GM12878 (cell line): ENCODE data around the gene SLC12A7. TPM values are rescaled to one million over a fixed set of nuclear protein-coding genes. Genes with fewer than 3 reads are reported as not detected.

Experiments used
- ATAC-seq: fragments of 200-7000 bp; cut with Tn5 transposase; 3 replicates; pipeline ENCODE4 v1.9.1; 2020; ENCODE audit warnings: mild to moderate bottlenecking, moderate library complexity
- BruUV-seq: library from RNA; stranded (reverse); fragments of 400-500 nt; replicated peaks from 2 replicates; lab custom pipeline; 2021; lab: Mats Ljungman, UMichigan
- CTCF ChIA-PET: fragments of 300-600 bp; sonication (Branson Sonifier 250); formaldehyde crosslinking; extraction: SDS; loops from one replicate; lab custom pipeline; 2021; ENCODE audit warnings: inconsistent platforms; lab: Yijun Ruan, JAX
- POLR2A ChIA-PET: fragments of 350-600 bp; formaldehyde crosslinking; extraction: SDS; loops from one replicate; lab custom pipeline; 2021; ENCODE audit warnings: inconsistent platforms; lab: Charles Lee
- RAD21 ChIA-PET: fragments of 300-600 bp; sonication (Branson Sonifier 250); formaldehyde crosslinking; loops from one replicate; lab custom pipeline; 2023; ENCODE audit warnings: antibody characterized with exemption; ENCODE audit not compliant: unreplicated experiment; lab: Charles Lee
- SMC1A ChIA-PET: fragments of 300-600 bp; sonication (Branson Sonifier 250); formaldehyde crosslinking; loops from one replicate; lab custom pipeline; 2023; ENCODE audit not compliant: unreplicated experiment, uncharacterized antibody; lab: Charles Lee
- DNase-seq: peaks from one replicate; pipeline ENCODE4 v3.0.0-alpha.2; 2011; ENCODE audit warnings: low read depth, low spot score
- FAIRE-seq: peaks from 3 replicates; lab custom pipeline; 2011; peaks lifted over from hg19 to GRCh38; lab: Jason Lieb, UNC
- H2AFZ ChIP-seq: 2 replicates; pipeline ENCODE4 v1.6.0; 2011; ENCODE audit warnings: low read depth, low read length, control low read depth; ENCODE audit not compliant: control insufficient read depth
- H3K27ac ChIP-seq: 2 replicates; pipeline ENCODE4 v1.5.1; 2011; ENCODE audit warnings: control low read depth; ENCODE audit not compliant: control insufficient read depth, insufficient read depth
- H3K27me3 ChIP-seq, 2 experiments: replicated peaks in 1 of 2; 2 replicates each; pipeline versions ENCODE4 v1.6.0 to v1.6.1; 2011; ENCODE audit warnings: low read length in 1 of 2; ENCODE audit not compliant: control insufficient read depth in 2 of 2, insufficient read depth in 2 of 2
- H3K36me3 ChIP-seq, 2 experiments: 2 replicates each; pipeline ENCODE4 v1.5.1; 2011; ENCODE audit warnings: low read length in 1 of 2; ENCODE audit not compliant: control insufficient read depth in 2 of 2, insufficient read depth in 2 of 2
- H3K4me1 ChIP-seq: 2 replicates; pipeline ENCODE4 v1.6.1; 2011; ENCODE audit warnings: mild to moderate bottlenecking, low read length, moderate library complexity, mixed read lengths; ENCODE audit not compliant: control insufficient read depth, insufficient read depth
- H3K4me2 ChIP-seq: 2 replicates; pipeline ENCODE4 v1.6.0; 2011; ENCODE audit warnings: control low read depth; ENCODE audit not compliant: control insufficient read depth, insufficient read depth
- H3K4me3 ChIP-seq: fragments of 200-600 bp; sonication (generic); 2 replicates; pipeline ENCODE4 v1.5.1; 2016
- H3K79me2 ChIP-seq: 2 replicates; pipeline ENCODE4 v1.6.0; 2011; ENCODE audit warnings: low read length; ENCODE audit not compliant: control insufficient read depth, insufficient read depth
- H3K9ac ChIP-seq: 2 replicates; pipeline ENCODE4 v1.8.0; 2011; ENCODE audit warnings: low read length, control low read depth, mixed read lengths; ENCODE audit not compliant: control insufficient read depth, insufficient read depth
- H3K9me3 ChIP-seq: replicated peaks from 3 replicates; pipeline ENCODE4 v1.5.1; 2011; ENCODE audit warnings: mild to moderate bottlenecking, low read length; ENCODE audit not compliant: control insufficient read depth, insufficient read depth
- H4K20me1 ChIP-seq: 2 replicates; pipeline ENCODE4 v1.6.0; 2011; ENCODE audit not compliant: control insufficient read depth, insufficient read depth
- CBX5 ChIP-seq: sonication (generic); IDR thresholded peaks from 2 replicates; pipeline ENCODE4 v1.6.1; 2016; ENCODE audit warnings: low read depth, moderate library complexity, mild to moderate bottlenecking, inconsistent platforms
- CREB1 ChIP-seq: IDR thresholded peaks from 2 replicates; pipeline ENCODE4 v1.6.1; 2012; ENCODE audit warnings: low read depth, mild to moderate bottlenecking, inconsistent platforms
- EED ChIP-seq: sonication (generic); IDR thresholded peaks from 2 replicates; pipeline ENCODE4 v1.6.1; 2016; ENCODE audit warnings: antibody characterized with exemption, low read depth
- IKZF2 ChIP-seq, 2 experiments: fragments of 450-650 bp; IDR thresholded peaks; 2 replicates each; pipeline ENCODE4 v1.6.1; 2017; ENCODE audit warnings: mild to moderate bottlenecking in 2 of 2, moderate library complexity in 2 of 2
- IRF3 ChIP-seq: fragments of 450-650 bp; IDR thresholded peaks from 2 replicates; pipeline ENCODE4 v1.6.1; 2014; ENCODE audit warnings: mild to moderate bottlenecking
- JUNB ChIP-seq: IDR thresholded peaks from 2 replicates; pipeline ENCODE4 v1.6.1; 2016; ENCODE audit warnings: antibody characterized with exemption, mild to moderate bottlenecking
- MAX ChIP-seq: IDR thresholded peaks from 2 replicates; pipeline ENCODE4 v1.6.1; 2012; ENCODE audit warnings: low read depth, low read length, improper control_type of control experiment
- NKRF ChIP-seq: fragments of 450-650 bp; conservative IDR thresholded peaks from 2 replicates; pipeline ENCODE4 v1.6.1; 2017; ENCODE audit warnings: mild to moderate bottlenecking, moderate library complexity
- PKNOX1 ChIP-seq: fragments of 450-650 bp; IDR thresholded peaks from 2 replicates; pipeline ENCODE4 v1.6.1; 2016; ENCODE audit warnings: mild to moderate bottlenecking
- PML ChIP-seq: IDR thresholded peaks from 2 replicates; pipeline ENCODE4 v1.6.1; 2012; ENCODE audit warnings: low read length, inconsistent platforms
- POLR2AphosphoS5 ChIP-seq: IDR thresholded peaks from 2 replicates; pipeline ENCODE4 v1.6.1; 2011; ENCODE audit warnings: mild to moderate bottlenecking, low read length, inconsistent platforms
- RAD51 ChIP-seq: fragments of 450-650 bp; IDR thresholded peaks from 2 replicates; pipeline ENCODE4 v1.6.1; 2016; ENCODE audit warnings: moderate library complexity, mild to moderate bottlenecking, inconsistent platforms
- SMARCA5 ChIP-seq: fragments of 450-650 bp; IDR thresholded peaks from 2 replicates; pipeline ENCODE4 v1.6.1; 2017; ENCODE audit warnings: mild to moderate bottlenecking
- SMC3 ChIP-seq: IDR thresholded peaks from 2 replicates; pipeline ENCODE4 v1.6.1; 2011; ENCODE audit warnings: low read length, improper control_type of control experiment, borderline replicate concordance
- SRF ChIP-seq, 2 experiments: IDR thresholded peaks; 2 replicates each; pipeline ENCODE4 v1.6.1; 2011; ENCODE audit warnings: low read depth in 2 of 2, low read length in 2 of 2, mild to moderate bottlenecking in 1 of 2, moderate library complexity in 1 of 2
- ZNF207 ChIP-seq: fragments of 450-650 bp; IDR thresholded peaks from 2 replicates; pipeline ENCODE4 v1.6.1; 2014; ENCODE audit warnings: antibody characterized with exemption, mild to moderate bottlenecking, borderline replicate concordance
- WGBS: methylation state at CpG from one replicate; pipeline ENCODE4 v1.1.6; 2016; ENCODE audit warnings: low lambda C conversion rate; ENCODE audit not compliant: insufficient replicate concordance, insufficient coverage; ENCODE audit errors: missing lambda C conversion rate; 5-methylcytosine and 5-hydroxymethylcytosine counted together
- in situ Hi-C: fragments of 300-500 bp; cut with MboI; formaldehyde crosslinking; loops from 9 replicates; pipeline ENCODE4 v1.14.3; 2018; ENCODE audit warnings: mixed read lengths
- intact Hi-C: fragments of 100-400 bp; cut with micrococcal nuclease; formaldehyde crosslinking; loops from one replicate; pipeline ENCODE4 v1.14.2; 2022; ENCODE audit not compliant: unreplicated experiment
- polyA plus RNA-seq, 11 experiments: library from polyadenylated mRNA; depleted of rRNA in 4 of 11; unstranded in 6 of 11; stranded (reverse) in 5 of 11; fragments of >200 nt; fragmentation: Nextera tagmentation in 4 of 11; fragmentation: Illumina TruSeq in 1 of 11; extraction: Ambion mirVana in 4 of 11; extraction: Trizol in 1 of 11; gene quantifications; 1 replicate in 1 of 11; 2 replicates in 10 of 11; pipeline versions ENCODE4 v1.2.1 to v1.2.3, GENCODE V29; 2011 to 2016; ENCODE audit warnings: inconsistent platforms in 2 of 11, missing spikeins in 2 of 11, low read depth in 1 of 11
- total RNA-seq, 4 experiments: library from RNA; depleted of rRNA in 3 of 4; stranded (reverse); fragments of >200 nt in 3 of 4; fragmentation: Illumina TruSeq in 1 of 4; extraction: Trizol in 1 of 4; gene quantifications; 2 replicates each; pipeline versions ENCODE4 v1.2.1 to v1.2.3, GENCODE V29; 2013 to 2021

Gene SLC12A7
- total and polyA plus RNA-seq, 10 of the 15 experiments (the other 5 are each of a cell fraction or from before 2014, with no cell fraction given) = 0.10 to 10.0 (median 2.9) TPM

GRCh38 chr5:1054799-1055775 is 56.8 kb downstream of the SLC12A7 start:
- in situ Hi-C loops = no loop called here
- FAIRE-seq = no peak
- TF ChIP-seq IRF3 (no peak), SMARCA5 (no peak), JUNB (no peak), MAX (no peak), PKNOX1 (no peak), POLR2AphosphoS5 (no peak), CREB1 (no peak), NKRF (no peak), IKZF2 (IDR thresholded peaks at IDR 0.05) (no peak), RAD51 (no peak), ZNF207 (no peak), SMC3 (no peak), CBX5 (no peak), PML (no peak), EED (no peak), SRF (IDR thresholded peaks at IDR 0.05; ENCODE audit: low read depth in 2 of 2, low read length in 2 of 2) (no peak)

More at GRCh38 chr5:1054799-1055775, 56.8 kb downstream of the SLC12A7 start:
- intact Hi-C loops = no loop called here
- DNase-seq (no peak), ATAC-seq (no peak)
- Histone ChIP-seq H3K4me3 (no peak overlapping the region), H3K9ac (no peak overlapping the region), H3K27ac (no peak overlapping the region), H3K36me3 (no peaks in the 10 kb centered on the region; a peak in 1 of 4 replicates), H3K9me3 (no peaks in the 10 kb centered on the region), H4K20me1 (no peaks in the 10 kb centered on the region), H3K4me1 (no peaks in the 10 kb centered on the region), H2AFZ (no peak overlapping the region), H3K79me2 (no peaks in the 10 kb centered on the region), H3K4me2 (no peak overlapping the region), H3K27me3 (no peaks in the 10 kb centered on the region)
- WGBS = 54% methylated on average over 35 of the region's 39 CpGs
- ChIA-PET CTCF (no interaction called here), SMC1A (no interaction called here), RAD21 (no interaction called here), POLR2A (interaction anchor here (1.1 kb wide), 1 partner anchor 84 kb away, joined by 3 read pairs; no protein-coding TSS in a partner anchor)
- no TSS peak for BruUV-seq
